GM03348 (cell line): ENCODE results near the gene MACROD2.
A peak's percentile ranks its signal among the peaks of the same experiment; 100 is the strongest.

Source experiments
- DNase-seq: peaks from one replicate; pipeline ENCODE4 v3.0.0; 2012; ENCODE audit warnings: low spot score

MACROD2 gene

GRCh38 chr20:15579688-15580087 is 1584.4 kb downstream of the MACROD2 start:
- no peak for DNase-seq

DNA sequence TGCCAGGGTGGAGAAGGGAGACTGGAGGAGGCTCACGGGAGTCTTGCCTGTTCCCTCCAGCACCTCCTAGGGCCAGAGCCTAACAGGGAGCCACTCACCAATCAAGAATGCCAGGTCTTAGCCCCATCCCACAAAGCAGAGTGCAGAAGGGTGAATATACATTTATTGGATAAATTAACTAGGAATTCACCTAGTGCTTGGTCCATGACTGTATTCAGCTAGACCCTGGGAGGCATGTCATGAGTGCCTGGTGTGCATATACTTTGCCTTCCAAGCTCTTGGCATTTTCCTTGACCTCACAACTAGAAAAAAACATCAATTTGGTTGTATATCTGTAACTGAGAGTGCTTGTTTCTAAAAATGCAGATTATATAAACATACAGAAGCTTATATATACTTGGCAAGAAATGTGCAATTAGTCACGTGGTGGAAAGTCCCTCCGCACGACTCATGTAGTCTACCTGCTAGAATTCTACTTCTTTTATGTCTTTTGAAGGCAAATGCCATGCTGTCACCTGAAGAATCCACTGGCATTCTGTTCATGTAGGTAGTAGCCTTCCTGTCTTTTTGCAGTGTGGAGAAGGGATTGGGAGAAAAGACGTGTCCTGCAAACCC is 1586.9 kb downstream of the MACROD2 start:
- no peak for DNase-seq

DNA sequence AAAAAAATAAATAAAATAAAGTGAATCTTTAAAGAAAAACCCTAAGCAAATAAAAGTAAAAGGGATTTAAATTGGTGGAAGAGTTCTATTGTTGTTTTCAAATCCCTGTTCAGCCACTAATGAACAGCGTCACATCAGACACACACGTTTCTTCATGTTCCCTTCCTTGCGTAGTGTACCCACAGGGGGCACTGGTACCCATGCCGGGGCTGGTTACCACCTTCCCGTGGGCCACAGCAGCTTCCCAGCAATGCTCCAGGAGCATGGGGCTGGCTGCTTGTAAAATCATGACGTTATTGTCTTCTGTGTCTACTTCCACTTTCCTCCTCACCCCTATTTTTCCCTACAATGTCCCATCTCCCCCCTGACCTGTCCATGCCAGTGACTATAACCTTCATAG is 1589.2 kb downstream of the MACROD2 start:
- DNase-seq: no peak

DNA sequence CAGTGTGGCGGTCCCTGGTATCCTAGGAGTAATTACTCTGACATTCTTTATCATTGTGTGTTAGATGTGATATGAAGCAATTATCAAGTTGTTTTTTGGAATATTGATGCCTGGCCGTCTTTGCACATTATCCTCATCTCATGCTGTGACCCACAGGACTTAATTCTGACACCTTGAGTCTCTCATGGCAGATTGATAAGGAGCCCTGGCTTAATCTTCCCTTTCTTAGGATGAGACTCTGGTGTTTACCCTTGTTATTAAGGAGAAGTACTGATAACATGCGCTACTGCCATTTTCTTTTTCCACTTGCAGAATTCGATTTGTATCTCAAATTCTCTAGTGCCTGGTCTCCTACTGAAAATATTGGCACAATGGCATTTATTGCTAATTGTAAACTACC is 1597.8 kb downstream of the MACROD2 start:
- no peak for DNase-seq

- no peak for DNase-seq
Observed at GRCh38 chr20:15594158-15594695, 1598.9 kb downstream of the MACROD2 start.

DNA sequence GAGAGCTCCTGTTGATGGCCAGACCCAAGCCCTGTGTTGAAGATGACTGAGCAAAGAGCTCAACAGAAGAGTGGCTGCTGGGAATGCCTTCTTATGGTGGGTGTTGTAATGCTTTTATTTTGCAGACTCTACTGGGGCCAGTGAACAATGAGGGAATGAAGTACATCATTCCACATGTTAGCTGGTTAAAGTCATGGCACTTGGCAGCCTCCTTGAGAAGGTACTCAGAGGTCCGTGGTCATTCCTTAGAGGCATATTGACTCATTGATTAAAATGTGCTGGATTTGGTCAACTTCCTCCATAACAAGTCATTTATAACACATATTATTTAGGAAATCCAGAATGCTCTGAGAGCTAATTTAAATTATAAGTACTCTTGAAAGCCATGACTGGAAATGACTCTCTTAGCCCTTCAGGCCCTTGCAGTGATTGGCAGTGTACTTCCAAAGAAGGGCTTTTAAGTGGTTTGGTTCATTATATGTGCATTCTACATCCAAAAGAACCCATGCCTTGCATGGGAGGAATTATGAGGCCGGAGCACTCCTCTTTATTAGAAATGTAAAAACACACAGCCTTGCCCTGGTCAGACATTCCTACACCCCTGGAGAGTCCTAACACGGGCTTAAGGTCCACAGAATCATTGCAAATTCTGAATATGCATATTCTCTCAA is 1601.0 kb downstream of the MACROD2 start:
- DNase-seq: no peak

DNA sequence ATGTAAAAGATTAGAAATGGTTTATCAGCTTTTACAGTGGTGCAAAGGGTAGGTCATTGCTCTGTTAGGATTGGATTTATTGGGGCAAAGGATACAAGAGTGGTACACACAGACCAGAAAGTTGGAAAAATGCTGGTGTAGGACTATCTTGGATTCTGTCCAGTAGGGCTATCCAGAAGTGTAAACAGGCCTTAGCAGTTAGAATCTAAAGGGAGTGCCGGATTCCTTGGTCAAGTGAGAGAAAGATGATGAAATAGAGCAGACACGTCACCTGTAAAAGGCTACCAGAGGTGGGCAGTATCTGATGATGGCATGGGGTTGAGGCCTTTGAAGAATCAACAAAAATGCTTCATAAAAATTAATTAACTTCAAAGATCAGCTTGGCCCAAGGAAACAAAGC is 1602.0 kb downstream of the MACROD2 start:
- DNase-seq: no peak

- no peak for DNase-seq
Observed at GRCh38 chr20:15599961-15600360, 1604.6 kb downstream of the MACROD2 start.

GRCh38 chr20:15600565-15600964 is 1605.2 kb downstream of the MACROD2 start:
- no peak for DNase-seq

DNA sequence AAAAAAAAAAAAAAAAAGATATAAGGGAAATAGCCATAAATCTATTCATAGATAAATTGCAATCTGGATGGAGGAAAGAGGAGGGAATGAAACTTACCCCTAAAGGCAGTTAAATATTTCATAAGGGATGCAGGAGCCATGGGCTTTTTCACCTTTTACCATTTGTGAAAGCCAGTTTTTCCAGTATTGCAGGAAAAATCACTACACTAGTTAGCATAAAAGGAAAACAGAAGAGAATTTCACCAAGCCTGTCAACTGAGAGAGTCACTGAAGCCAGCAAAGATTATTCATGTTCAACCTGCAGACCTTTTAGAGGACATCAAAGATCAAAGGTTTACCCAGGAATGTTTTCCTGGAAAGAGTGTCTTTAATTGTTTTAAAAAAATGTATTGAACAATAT is 1608.2 kb downstream of the MACROD2 start:
- DNase-seq: no peak

DNA sequence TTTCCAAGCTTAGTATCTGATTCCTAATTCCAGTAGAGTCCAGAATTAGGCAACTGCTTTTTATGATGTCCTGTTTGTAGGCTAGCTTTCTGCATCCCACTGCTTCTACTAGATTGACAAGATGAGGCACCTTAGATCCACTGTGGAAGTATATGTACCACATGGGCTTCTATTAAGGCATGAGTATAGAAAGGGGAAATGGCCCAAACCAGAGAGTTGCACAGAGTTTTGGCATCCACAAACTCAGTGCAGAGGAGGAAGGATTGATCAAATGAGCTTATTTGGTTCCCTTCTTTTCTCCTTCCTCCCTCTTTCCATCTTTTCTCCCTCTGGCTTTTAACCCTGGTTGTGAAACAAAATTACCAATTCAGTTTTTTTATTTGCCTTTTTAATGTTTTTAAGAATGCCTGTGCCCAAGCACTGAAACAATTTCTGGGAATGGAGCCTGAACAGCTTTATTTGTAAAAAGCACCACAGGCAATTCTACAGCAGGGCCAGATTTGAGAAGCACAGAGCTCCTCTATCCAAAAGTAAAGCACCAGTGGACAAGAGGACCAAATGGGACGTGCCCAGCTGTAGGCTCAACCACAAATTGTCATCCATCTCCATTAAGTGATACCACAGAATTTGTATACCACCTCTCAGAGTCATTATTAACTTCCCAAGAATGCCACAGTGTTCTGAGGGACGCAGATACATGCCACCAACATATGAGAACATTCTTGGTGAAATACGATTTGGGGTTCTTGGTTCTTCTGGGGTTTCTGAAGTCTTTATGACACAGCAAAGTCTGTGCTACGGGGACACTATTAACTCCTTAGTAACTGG is 1608.9 kb downstream of the MACROD2 start:
- no peak for DNase-seq

- DNase-seq: no peak
Observed at GRCh38 chr20:15609921-15610320, 1614.6 kb downstream of the MACROD2 start.

DNA sequence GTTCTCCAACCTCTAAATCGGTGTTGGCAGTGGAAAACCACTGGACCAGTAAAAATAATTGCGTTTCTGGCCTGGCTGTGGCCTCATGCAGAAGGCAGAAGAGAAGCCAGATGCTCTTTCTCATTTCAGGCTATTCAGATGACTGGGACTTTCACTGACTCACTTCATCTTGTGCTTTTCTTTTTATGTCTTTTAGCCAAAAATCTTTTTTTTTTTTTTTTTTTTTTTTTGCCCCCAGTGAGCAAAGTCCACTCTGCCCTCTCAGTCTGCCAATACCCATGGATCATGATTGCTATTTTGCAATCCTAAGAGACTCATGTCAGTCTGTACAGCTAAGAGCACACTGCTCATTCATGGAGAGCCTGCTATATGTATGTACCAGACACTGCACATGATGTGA is 1615.5 kb downstream of the MACROD2 start:
- no peak for DNase-seq

DNA sequence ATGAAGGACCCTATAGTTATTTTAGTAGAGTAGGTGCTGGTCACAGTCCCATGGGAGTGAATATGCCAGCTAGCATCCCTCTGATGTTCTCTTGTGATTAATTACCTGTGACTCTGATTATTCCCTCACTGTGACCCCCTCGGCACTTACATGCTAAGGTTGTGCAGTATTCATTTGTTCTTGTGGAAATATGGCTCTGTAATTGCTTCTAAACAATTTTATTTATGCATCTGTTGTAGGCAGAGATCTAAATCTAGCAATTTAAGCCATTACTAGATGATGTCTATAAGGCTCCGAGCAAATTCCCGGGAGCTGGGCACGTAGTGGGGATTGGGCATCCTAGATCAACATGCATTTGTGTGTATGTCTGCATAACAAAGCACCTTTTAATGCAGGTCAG is 1616.2 kb downstream of the MACROD2 start:
- no peak for DNase-seq

DNA sequence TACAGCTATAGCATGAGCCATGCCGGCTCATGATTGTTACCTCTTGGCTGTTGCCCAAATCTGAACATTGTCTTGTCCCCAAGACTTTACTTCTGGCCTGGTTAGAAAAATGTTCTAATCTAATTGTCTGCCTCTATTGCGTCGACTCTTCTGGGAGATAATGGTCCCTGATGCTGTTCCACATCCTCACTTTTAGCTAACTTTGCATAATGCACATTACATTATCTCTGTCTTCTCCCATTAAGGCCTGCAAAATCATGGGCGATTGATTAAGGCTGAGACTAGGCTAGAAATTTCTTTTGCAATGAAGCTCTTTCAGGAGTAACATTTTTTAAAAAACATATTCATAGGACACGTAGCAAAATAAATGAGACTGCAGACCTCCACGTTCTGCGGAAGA is 1616.9 kb downstream of the MACROD2 start:
- no peak for DNase-seq

- no peak for DNase-seq
Observed at GRCh38 chr20:15612769-15613168, 1617.5 kb downstream of the MACROD2 start.

GRCh38 chr20:15613530-15613929 is 1618.2 kb downstream of the MACROD2 start:
- no peak for DNase-seq

- peak; percentile 5 for DNase-seq
Observed at GRCh38 chr20:15616626-15617025, 1621.3 kb downstream of the MACROD2 start.

DNA sequence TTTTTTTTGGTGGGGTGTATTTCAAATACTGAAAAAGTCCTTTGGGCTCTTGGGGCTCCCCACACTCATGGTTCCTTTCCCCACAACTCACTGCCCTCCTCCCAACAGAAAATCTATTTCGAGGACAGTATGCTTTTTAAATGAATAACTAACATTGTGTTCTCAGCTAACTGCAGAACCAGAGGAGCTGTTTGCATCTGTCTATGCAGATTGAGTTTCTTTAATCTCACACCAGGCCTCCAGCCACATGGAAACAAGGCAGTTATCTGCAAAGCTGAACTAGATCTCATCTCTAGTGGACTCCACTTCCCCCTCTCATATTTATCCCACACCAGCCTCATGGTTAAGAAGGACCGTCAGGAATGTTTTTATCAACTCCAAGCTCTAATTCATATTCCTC is 1622.8 kb downstream of the MACROD2 start:
- DNase-seq: no peak

- no peak for DNase-seq
Observed at GRCh38 chr20:15618912-15619311, 1623.6 kb downstream of the MACROD2 start.

GRCh38 chr20:15619341-15619740 is 1624.0 kb downstream of the MACROD2 start:
- no peak for DNase-seq

DNA sequence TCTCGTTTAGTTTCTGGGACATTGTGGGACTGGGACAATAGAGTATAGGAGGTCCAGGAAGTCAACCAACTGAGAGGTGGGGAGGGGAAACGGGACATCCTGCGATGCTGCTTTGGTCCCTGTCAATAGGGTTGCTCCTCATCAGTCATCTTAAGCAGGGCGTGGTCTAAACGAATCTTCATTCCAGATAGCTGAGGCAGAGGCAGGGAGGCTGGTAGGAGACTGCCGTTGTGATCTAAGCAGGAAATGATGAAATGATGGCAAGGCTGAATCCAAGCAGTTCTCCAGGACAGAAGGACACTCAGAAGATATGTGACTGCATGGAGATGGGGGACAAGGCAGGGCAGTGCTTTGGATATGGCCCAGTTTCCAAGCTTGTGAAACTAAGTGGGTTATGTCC is 1624.5 kb downstream of the MACROD2 start:
- DNase-seq: no peak

DNA sequence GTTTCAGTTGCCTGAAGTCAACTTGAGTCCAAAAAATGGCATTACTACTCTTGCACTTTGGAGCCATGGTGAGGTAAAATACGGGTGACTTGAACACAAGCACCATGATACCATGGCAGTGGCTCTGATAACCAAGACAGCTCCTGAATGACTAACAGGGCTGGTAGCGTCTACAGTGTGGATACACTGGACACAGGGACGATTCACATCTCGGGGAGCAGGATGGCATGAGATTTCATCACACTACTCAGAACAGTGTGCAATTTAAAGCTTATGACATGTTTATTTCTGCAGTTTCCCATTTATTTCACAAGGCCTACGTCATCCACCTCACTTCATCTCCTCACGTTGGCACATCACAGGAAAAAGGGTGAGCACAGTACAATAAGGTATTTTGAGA is 1627.1 kb downstream of the MACROD2 start:
- DNase-seq: no peak
